NCI-H1930 (cell line): ENCODE data around the gene PTPRN2.
"Not testable (repeated sequence)": the region's sequence is repeated elsewhere in the genome, so short reads cannot be mapped to it uniquely, and the experiment has no call there.

ENCODE experiments used
- DNase-seq, 2 experiments: peaks; one replicate each; lab custom pipeline; 2025; lab: John Stamatoyannopoulos, UW

The PTPRN2 gene

GRCh38 chr7:157901816-157902610, 685.6 kb downstream of the PTPRN2 start:
- not testable (repeated sequence) for DNase-seq

GRCh38 chr7:157901166-157901565, 686.5 kb downstream of the PTPRN2 start:
- DNase-seq, result no peak

GRCh38 chr7:157900556-157900955, 687.1 kb downstream of the PTPRN2 start:
- DNase-seq, result no peak

GRCh38 chr7:157900011-157900410, 687.6 kb downstream of the PTPRN2 start:
- DNase-seq, result no peak

GRCh38 chr7:157898802-157899505, 688.7 kb downstream of the PTPRN2 start:
- DNase-seq, result no peak

GRCh38 chr7:157898261-157898660, 689.4 kb downstream of the PTPRN2 start:
- no peak for DNase-seq

GRCh38 chr7:157897681-157898080, 689.9 kb downstream of the PTPRN2 start:
- no peak for DNase-seq

GRCh38 chr7:157896774-157897555, 690.7 kb downstream of the PTPRN2 start:
- DNase-seq, result no peak

GRCh38 chr7:157896376-157896675, 691.3 kb downstream of the PTPRN2 start:
- DNase-seq, result not testable (repeated sequence)

- no peak for DNase-seq
Measured at GRCh38 chr7:157895520-157896375, 691.9 kb downstream of the PTPRN2 start.

GRCh38 chr7:157895098-157895497, 692.5 kb downstream of the PTPRN2 start:
- DNase-seq, result not testable (repeated sequence)

- no peak for DNase-seq
Measured at GRCh38 chr7:157893535-157894044, 694.0 kb downstream of the PTPRN2 start.

GRCh38 chr7:157892751-157893523, 694.7 kb downstream of the PTPRN2 start:
- no peak for DNase-seq

- DNase-seq, result no peak
Measured at GRCh38 chr7:157890921-157891401, 696.7 kb downstream of the PTPRN2 start.

GRCh38 chr7:157889480-157889879, 698.1 kb downstream of the PTPRN2 start:
- DNase-seq, result no peak

GRCh38 chr7:157888579-157888978, 699.0 kb downstream of the PTPRN2 start:
- no peak for DNase-seq

- no peak for DNase-seq
Measured at GRCh38 chr7:157887400-157887799, 700.2 kb downstream of the PTPRN2 start.

GRCh38 chr7:157886711-157887110, 700.9 kb downstream of the PTPRN2 start:
- DNase-seq, result no peak

- no peak for DNase-seq
Measured at GRCh38 chr7:157886266-157886665, 701.4 kb downstream of the PTPRN2 start.

- DNase-seq, result no peak
Measured at GRCh38 chr7:157885140-157885539, 702.5 kb downstream of the PTPRN2 start.
